MCF 10A (cell line): ENCODE data around the gene ACSS2. TPM values are rescaled to one million over a fixed set of nuclear protein-coding genes. Genes with fewer than 3 reads are reported as not detected.

Experiments
- BruUV-seq: library from RNA; stranded (reverse); fragments of 400-500 nt; replicated peaks from 2 replicates; lab custom pipeline; 2021; lab: Mats Ljungman, UMichigan
- CTCF ChIA-PET: fragments of 300-600 bp; sonication (Branson Sonifier 250); formaldehyde crosslinking; extraction: SDS; loops from one replicate; lab custom pipeline; 2021; ENCODE audit warnings: antibody characterized with exemption, inconsistent platforms; lab: Yijun Ruan, JAX
- POLR2A ChIA-PET: fragments of 300-600, 350-650 bp; sonication (Branson Sonifier 250); formaldehyde crosslinking; extraction: SDS; loops from one replicate; lab custom pipeline; 2020; ENCODE audit warnings: antibody characterized with exemption, inconsistent platforms; lab: Yijun Ruan, JAX
- DNase-seq: peaks from one replicate; pipeline ENCODE4 v3.0.0-alpha.2; 2018; ENCODE audit not compliant: unreplicated experiment
- H3K27ac Mint-ChIP-seq: one replicate; pipeline ENCODE4 v1.8.0; 2022; ENCODE audit warnings: mild to moderate bottlenecking, low read depth, mixed read lengths; ENCODE audit not compliant: unreplicated experiment
- H3K27me3 Mint-ChIP-seq: one replicate; pipeline ENCODE4 v1.8.0; 2022; ENCODE audit warnings: mixed read lengths; ENCODE audit not compliant: insufficient read depth, unreplicated experiment
- H3K36me3 Mint-ChIP-seq: one replicate; pipeline ENCODE4 v1.8.0; 2022; ENCODE audit warnings: mild to moderate bottlenecking, moderate library complexity, mixed read lengths; ENCODE audit not compliant: insufficient read depth, unreplicated experiment
- H3K4me1 Mint-ChIP-seq: one replicate; pipeline ENCODE4 v1.8.0; 2022; ENCODE audit warnings: mixed read lengths; ENCODE audit not compliant: insufficient read depth, unreplicated experiment
- H3K4me3 Mint-ChIP-seq: one replicate; pipeline ENCODE4 v1.8.0; 2022; ENCODE audit warnings: mild to moderate bottlenecking, moderate library complexity, mixed read lengths; ENCODE audit not compliant: unreplicated experiment
- H3K9me3 Mint-ChIP-seq: one replicate; pipeline ENCODE4 v1.8.0; 2022; ENCODE audit warnings: mixed read lengths; ENCODE audit not compliant: unreplicated experiment
- intact Hi-C: fragments of 100-400 bp; cut with micrococcal nuclease; formaldehyde crosslinking; loops from 2 replicates; pipeline ENCODE4 v1.14.1; 2022
- total RNA-seq: library from RNA; stranded (reverse); gene quantifications from 2 replicates; pipeline ENCODE4 v1.2.3, GENCODE V29; 2022
- TF ChIP-seq, protein P1 (sequence below): fragments of 200-600 bp; IDR thresholded peaks from one replicate; pipeline ENCODE4 v1.8.0; 2022; ENCODE audit warnings: antibody characterized with exemption, mild to moderate bottlenecking; ENCODE audit not compliant: unreplicated experiment

Gene ACSS2
- total RNA-seq, 1 experiment from 2014 or later, result 42.0 TPM

DNA sequence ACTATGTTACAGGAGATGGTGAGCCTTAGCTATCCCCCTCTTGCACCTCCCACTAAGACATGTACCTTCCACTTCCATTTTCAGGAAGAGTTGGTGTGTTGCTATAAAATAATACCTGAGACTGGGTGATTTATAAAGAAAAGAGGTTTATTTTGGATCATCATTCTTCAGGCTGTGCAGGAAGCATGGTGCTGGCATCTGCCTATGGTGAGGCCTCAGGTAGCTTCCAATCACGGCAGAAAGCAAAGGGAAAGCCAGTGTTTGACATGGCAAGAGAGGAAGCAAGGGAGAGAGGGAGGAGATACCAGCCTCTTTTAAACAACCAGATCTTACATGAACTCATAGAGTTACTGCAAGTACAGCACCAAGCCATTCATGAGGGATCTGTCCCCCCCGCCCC is 47.0 kb downstream of the ACSS2 start:
- Mint-ChIP-seq H3K36me3 (peaks cover 37% of the 10 kb centered on the region), H3K4me3 (no peak overlapping the region), H3K4me1 (peaks cover 40% of the 10 kb centered on the region), H3K27me3 (no peaks in the 10 kb centered on the region), H3K9me3 (no peaks in the 10 kb centered on the region), H3K27ac (no peak overlapping the region)
- CTCF ChIA-PET, result interaction anchor here (0.6 to 2.2 kb wide), 7 partner anchors 11 to 183 kb away, joined by 3 to 13 read pairs (median 4); partner anchors contain the start of genes ACSS2, GGT7, GSS and MYH7B
- no peak for DNase-seq
- intact Hi-C loops, result no loop called here
- BruUV-seq, result no TSS peak
- POLR2A ChIA-PET, result interaction anchor here (0.6 to 4.4 kb wide), 23 partner anchors 9 to 88 kb away, joined by 3 to 51 read pairs (median 6); partner anchors contain the start of genes ACSS2, GSS and MYH7B
- TF ChIP-seq, protein P1, sequence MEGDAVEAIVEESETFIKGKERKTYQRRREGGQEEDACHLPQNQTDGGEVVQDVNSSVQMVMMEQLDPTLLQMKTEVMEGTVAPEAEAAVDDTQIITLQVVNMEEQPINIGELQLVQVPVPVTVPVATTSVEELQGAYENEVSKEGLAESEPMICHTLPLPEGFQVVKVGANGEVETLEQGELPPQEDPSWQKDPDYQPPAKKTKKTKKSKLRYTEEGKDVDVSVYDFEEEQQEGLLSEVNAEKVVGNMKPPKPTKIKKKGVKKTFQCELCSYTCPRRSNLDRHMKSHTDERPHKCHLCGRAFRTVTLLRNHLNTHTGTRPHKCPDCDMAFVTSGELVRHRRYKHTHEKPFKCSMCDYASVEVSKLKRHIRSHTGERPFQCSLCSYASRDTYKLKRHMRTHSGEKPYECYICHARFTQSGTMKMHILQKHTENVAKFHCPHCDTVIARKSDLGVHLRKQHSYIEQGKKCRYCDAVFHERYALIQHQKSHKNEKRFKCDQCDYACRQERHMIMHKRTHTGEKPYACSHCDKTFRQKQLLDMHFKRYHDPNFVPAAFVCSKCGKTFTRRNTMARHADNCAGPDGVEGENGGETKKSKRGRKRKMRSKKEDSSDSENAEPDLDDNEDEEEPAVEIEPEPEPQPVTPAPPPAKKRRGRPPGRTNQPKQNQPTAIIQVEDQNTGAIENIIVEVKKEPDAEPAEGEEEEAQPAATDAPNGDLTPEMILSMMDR, result no peak

DNA sequence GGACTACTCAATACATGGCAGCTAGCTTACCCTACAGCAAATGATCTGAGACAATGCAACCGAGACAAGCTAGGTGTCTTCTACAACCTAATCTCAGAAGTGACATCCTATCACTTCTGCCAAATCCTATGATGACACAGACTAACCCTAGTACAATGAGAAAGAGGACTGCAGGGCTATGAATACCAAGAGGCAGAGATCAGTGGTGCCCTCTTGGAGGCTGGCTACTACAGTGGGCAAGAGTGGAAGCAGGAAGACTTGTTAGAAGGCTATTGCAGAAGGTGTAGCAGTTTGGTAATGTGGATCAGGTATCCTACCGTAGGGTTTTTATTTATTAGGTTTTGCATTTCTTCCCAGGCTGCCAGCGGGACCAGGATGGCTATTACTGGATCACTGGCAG is 48.9 kb downstream of the ACSS2 start:
- no peaks in the 10 kb centered on the region for H3K27me3 Mint-ChIP-seq
- ChIA-PET CTCF (interaction anchor here (1.9 kb wide), 1 partner anchor 13 kb away, joined by 7 read pairs; no protein-coding TSS in a partner anchor), POLR2A (interaction anchor here (4.4 kb wide), 1 partner anchor 50 kb away, joined by 51 read pairs; the partner anchor contains the start of gene ACSS2)
- TF ChIP-seq, protein P1, result no peak
- H3K4me3 Mint-ChIP-seq, result no peak overlapping the region
- H3K4me1 Mint-ChIP-seq, result peaks cover 31% of the 10 kb centered on the region
- no peak for DNase-seq
- no TSS peak for BruUV-seq
- H3K27ac Mint-ChIP-seq, result no peak overlapping the region
- intact Hi-C loops, result no loop called here
- no peaks in the 10 kb centered on the region for H3K9me3 Mint-ChIP-seq
- H3K36me3 Mint-ChIP-seq, result peaks cover 42% of the 10 kb centered on the region

DNA sequence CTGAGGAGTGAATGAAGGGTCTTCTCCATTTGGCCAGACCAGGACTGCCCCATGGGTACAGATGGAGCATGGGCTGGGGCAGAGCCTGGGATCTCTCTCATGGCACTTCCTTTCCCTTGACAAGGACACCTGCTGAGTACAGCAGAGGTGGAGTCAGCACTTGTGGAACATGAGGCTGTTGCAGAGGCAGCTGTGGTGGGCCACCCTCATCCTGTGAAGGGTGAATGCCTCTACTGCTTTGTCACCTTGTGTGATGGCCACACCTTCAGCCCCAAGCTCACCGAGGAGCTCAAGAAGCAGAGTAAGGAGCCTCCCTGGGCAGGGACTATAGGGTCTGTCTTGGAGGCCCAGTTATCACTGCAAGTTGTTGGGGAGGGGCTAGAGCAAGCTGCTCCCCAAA is 49.6 kb downstream of the ACSS2 start:
- TF ChIP-seq, protein P1, result no peak
- no peak for DNase-seq
- Mint-ChIP-seq H3K4me3 (no peak overlapping the region), H3K9me3 (no peaks in the 10 kb centered on the region), H3K4me1 (peaks cover 31% of the 10 kb centered on the region), H3K27ac (no peak overlapping the region), H3K27me3 (no peaks in the 10 kb centered on the region), H3K36me3 (peaks cover 42% of the 10 kb centered on the region)
- no TSS peak for BruUV-seq
- POLR2A ChIA-PET, result interaction anchor here (1.1 to 5.0 kb wide), 2 partner anchors 17 to 50 kb away, joined by 3 to 35 read pairs; partner anchors contain the start of gene ACSS2
- intact Hi-C loops, result no loop called here
- CTCF ChIA-PET, result interaction anchor here (0.6 to 1.1 kb wide), 2 partner anchors 34 to 51 kb away, joined by 3 read pairs; no protein-coding TSS in a partner anchor

DNA sequence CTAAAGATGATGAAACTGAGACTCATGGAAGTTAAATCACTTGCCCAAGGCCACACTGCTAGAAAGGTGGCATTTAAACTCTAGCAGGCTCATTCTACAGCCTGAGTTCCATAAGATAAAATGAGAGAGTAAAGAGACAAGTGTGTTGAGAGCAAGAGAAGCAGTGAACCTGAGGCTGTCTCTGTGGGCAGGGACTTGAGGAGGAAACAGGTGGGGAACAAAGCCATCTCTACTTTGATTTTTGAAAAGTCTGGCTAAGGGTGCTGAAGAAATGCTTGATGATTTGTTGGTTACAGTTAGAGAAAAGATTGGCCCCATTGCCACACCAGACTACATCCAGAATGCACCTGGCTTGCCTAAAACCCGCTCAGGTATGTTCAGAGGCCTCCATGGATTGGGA is 50.2 kb downstream of the ACSS2 start:
- TF ChIP-seq, protein P1, result no peak
- Mint-ChIP-seq H3K9me3 (no peaks in the 10 kb centered on the region), H3K27ac (peak overlapping the region; percentile 79), H3K4me3 (no peak overlapping the region), H3K27me3 (no peaks in the 10 kb centered on the region), H3K4me1 (peaks cover 31% of the 10 kb centered on the region), H3K36me3 (peaks cover 45% of the 10 kb centered on the region)
- ChIA-PET CTCF (interaction anchor here (1.1 to 1.8 kb wide), 2 partner anchors 29 to 51 kb away, joined by 3 to 6 read pairs; partner anchors contain the start of genes GSS and MYH7B), POLR2A (interaction anchor here (1.1 to 5.0 kb wide), 3 partner anchors 15 to 50 kb away, joined by 3 to 35 read pairs (median 3); partner anchors contain the start of gene ACSS2)
- no peak for DNase-seq
- BruUV-seq, result no TSS peak
- intact Hi-C loops, result no loop called here
